AG04449 (cell line): ENCODE data around the gene S100A5.
A peak's percentile ranks its signal among the peaks of the same experiment; 100 is the strongest.

Experiments used
- CTCF ChIA-PET: fragments of 350-600 bp; formaldehyde crosslinking; extraction: SDS; loops from one replicate; lab custom pipeline; 2021; ENCODE audit warnings: antibody characterized with exemption; lab: Yijun Ruan, JAX
- POLR2A ChIA-PET: fragments of 400-600, 350-600 bp; formaldehyde crosslinking; extraction: SDS; loops from one replicate; lab custom pipeline; 2020; ENCODE audit warnings: antibody characterized with exemption, inconsistent platforms; lab: Yijun Ruan, JAX
- DNase-seq: peaks from one replicate; pipeline ENCODE4 v3.0.0-alpha.2; 2010; ENCODE audit warnings: low read depth, low spot score
- H3K4me3 ChIP-seq: 2 replicates; pipeline ENCODE4 v1.5.1; 2011; ENCODE audit warnings: low read depth, mild to moderate bottlenecking, control low read depth, low read length
- CTCF ChIP-seq: IDR thresholded peaks from one replicate; pipeline ENCODE4 v1.5.1; 2011; ENCODE audit warnings: mild to moderate bottlenecking, moderate library complexity, low read length, control low read depth, inconsistent platforms; ENCODE audit not compliant: insufficient read depth; ENCODE audit errors: missing control alignments

Gene S100A5

DNA sequence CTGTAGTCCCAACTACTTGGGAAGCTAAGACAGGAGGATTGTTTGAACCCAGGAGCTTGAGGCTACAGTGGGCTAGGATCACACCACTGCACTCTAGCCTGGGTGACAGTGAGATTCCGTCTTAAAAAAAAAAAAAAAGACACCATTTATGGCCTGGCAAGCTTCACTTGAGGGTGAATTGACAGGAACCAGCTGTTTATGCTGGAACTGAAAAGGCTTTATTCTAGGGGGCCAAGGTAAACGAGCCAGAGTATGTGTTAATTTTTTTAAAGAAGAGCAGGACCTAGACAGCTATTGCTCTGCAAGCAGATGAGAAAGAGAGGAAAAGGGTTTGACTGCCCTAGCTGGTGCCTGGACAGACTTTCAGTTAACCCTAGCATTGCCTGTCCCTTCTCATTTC is 42.0 kb downstream of the S100A5 start:
- POLR2A ChIA-PET, result no interaction called here
- CTCF ChIA-PET, result interaction anchor here (1.1 to 17.1 kb wide), 3 partner anchors 11 to 144 kb away, joined by 3 to 527 read pairs (median 3); partner anchors contain the start of genes PGLYRP4 and S100A9
- no peak overlapping the region for H3K4me3 ChIP-seq
- no peak for TF ChIP-seq CTCF
- no peak for DNase-seq

GRCh38 chr1:153495536-153495935 is 45.2 kb downstream of the S100A5 start:
- DNase-seq, result no peak
- ChIA-PET CTCF (interaction anchor here (0.6 to 17.1 kb wide), 26 partner anchors 9 to 207 kb away, joined by 3 to 527 read pairs (median 6); partner anchors contain the start of genes PGLYRP4, S100A13, S100A9 and SNAPIN), POLR2A (no interaction called here)
- TF ChIP-seq CTCF, result no peak
- H3K4me3 ChIP-seq, result no peak overlapping the region

DNA sequence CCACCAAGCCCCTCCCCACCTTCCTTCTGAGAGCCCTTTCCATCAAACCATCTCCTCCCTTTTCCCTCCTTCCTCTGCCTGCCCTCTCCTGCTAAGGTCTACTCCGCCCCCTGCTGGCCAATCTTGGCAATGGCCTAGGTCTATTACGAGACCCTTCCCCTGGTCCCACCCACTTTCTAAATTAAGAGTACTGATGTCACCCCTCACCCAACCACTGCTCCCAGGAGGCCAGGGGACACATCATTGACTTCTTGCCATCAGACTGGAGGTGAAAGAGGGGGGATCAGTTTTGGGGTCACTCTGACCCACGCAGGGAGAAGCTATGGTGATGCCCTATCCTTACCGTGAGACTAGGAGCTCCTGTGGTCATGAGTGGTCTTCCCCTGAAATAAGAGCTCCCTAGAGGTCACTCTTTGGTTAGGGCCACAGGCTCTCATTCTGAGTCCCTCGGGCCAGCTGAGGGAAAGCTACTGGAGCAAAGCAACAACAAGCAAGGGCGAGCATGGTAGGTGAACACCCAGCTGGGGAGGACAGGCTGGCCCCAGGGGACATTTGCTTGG is 45.7 kb downstream of the S100A5 start:
- ChIA-PET CTCF (interaction anchor here (0.6 to 17.1 kb wide), 31 partner anchors 9 to 208 kb away, joined by 3 to 527 read pairs (median 6); partner anchors contain the start of genes PGLYRP4, S100A12, S100A13 and S100A9), POLR2A (no interaction called here)
- TF ChIP-seq CTCF, result peak; percentile 86
- no peak overlapping the region for H3K4me3 ChIP-seq
- DNase-seq, result no peak

GRCh38 chr1:153493343-153493960 is 47.3 kb downstream of the S100A5 start:
- no peak for DNase-seq
- ChIA-PET CTCF (interaction anchor here (0.6 to 17.1 kb wide), 15 partner anchors 8 to 216 kb away, joined by 3 to 527 read pairs (median 13); partner anchors contain the start of genes PGLYRP4 and S100A9), POLR2A (no interaction called here)
- H3K4me3 ChIP-seq, result no peak overlapping the region
- no peak for TF ChIP-seq CTCF

- TF ChIP-seq CTCF, result no peak
- H3K4me3 ChIP-seq, result no peak overlapping the region
- ChIA-PET CTCF (interaction anchor here (0.8 to 17.1 kb wide), 7 partner anchors 20 to 135 kb away, joined by 3 to 527 read pairs (median 4); partner anchors contain the start of genes PGLYRP4 and S100A9), POLR2A (interaction anchor here (0.6 kb wide), 1 partner anchor 16 kb away, joined by 3 read pairs; no protein-coding TSS in a partner anchor)
- DNase-seq, result no peak
Observed at GRCh38 chr1:153490272-153491051, 50.3 kb downstream of the S100A5 start.
